Caco-2 (cell line): ENCODE results near the gene SLC7A5. TPM values are rescaled to one million over a fixed set of nuclear protein-coding genes. Genes with fewer than 3 reads are reported as not detected.

Experiments
- BruUV-seq: library from RNA; stranded (reverse); fragments of 400-500 nt; replicated peaks from 2 replicates; lab custom pipeline; 2021; lab: Mats Ljungman, UMichigan
- CTCF ChIA-PET: fragments of 300-600 bp; sonication (Branson Sonifier 250); formaldehyde crosslinking; loops from one replicate; lab custom pipeline; 2022; ENCODE audit warnings: antibody characterized with exemption; lab: Charles Lee
- POLR2A ChIA-PET: fragments of 300-600 bp; sonication (Branson Sonifier 250); formaldehyde crosslinking; loops from one replicate; lab custom pipeline; 2022; ENCODE audit warnings: antibody characterized with exemption; lab: Charles Lee
- DNase-seq, 2 experiments: peaks; one replicate each; pipeline versions ENCODE4 v3.0.0 to v3.0.0-alpha.2; 2020 to 2022
- H3K27me3 ChIP-seq: replicated peaks from 2 replicates; pipeline ENCODE4 v1.6.0; 2011; ENCODE audit warnings: low read length; ENCODE audit not compliant: control insufficient read depth, insufficient read depth
- H3K36me3 ChIP-seq: 2 replicates; pipeline ENCODE4 v1.5.1; 2011; ENCODE audit warnings: low read length; ENCODE audit not compliant: control insufficient read depth, insufficient read depth
- H3K4me1 ChIP-seq: fragments of 250-450 bp; sonication (Bioruptor Pico); 2 replicates; pipeline ENCODE4 v1.5.1; 2020; ENCODE audit warnings: mild to moderate bottlenecking
- H3K4me3 ChIP-seq: 2 replicates; pipeline ENCODE4 v1.5.1; 2011; ENCODE audit warnings: low read depth, mild to moderate bottlenecking, control low read depth, low read length
- H3K9me3 ChIP-seq: fragments of 250-450 bp; sonication (Bioruptor Pico); 2 replicates; pipeline ENCODE4 v1.5.1; 2020; ENCODE audit warnings: mild to moderate bottlenecking, moderate library complexity
- H3K27ac Mint-ChIP-seq: one replicate; pipeline ENCODE4 v1.8.0; 2022; ENCODE audit warnings: mixed read lengths; ENCODE audit not compliant: unreplicated experiment
- H3K27me3 Mint-ChIP-seq: one replicate; pipeline ENCODE4 v1.8.0; 2022; ENCODE audit warnings: mixed read lengths; ENCODE audit not compliant: insufficient read depth, unreplicated experiment
- H3K36me3 Mint-ChIP-seq: one replicate; pipeline ENCODE4 v1.8.0; 2022; ENCODE audit warnings: mild to moderate bottlenecking, mixed read lengths; ENCODE audit not compliant: insufficient read depth, unreplicated experiment
- H3K4me1 Mint-ChIP-seq: one replicate; pipeline ENCODE4 v1.8.0; 2022; ENCODE audit warnings: low read depth, mixed read lengths; ENCODE audit not compliant: unreplicated experiment
- H3K4me3 Mint-ChIP-seq: one replicate; pipeline ENCODE4 v1.8.0; 2022; ENCODE audit warnings: mild to moderate bottlenecking, moderate library complexity, mixed read lengths; ENCODE audit not compliant: unreplicated experiment
- H3K9me3 Mint-ChIP-seq: one replicate; pipeline ENCODE4 v1.8.0; 2022; ENCODE audit warnings: mixed read lengths; ENCODE audit not compliant: unreplicated experiment
- intact Hi-C: fragments of 100-400 bp; cut with micrococcal nuclease; formaldehyde crosslinking; loops from one replicate; pipeline ENCODE4 v1.10.0; 2022; ENCODE audit not compliant: unreplicated experiment
- total RNA-seq: library from RNA; stranded (reverse); gene quantifications from 2 replicates; pipeline ENCODE4 v1.2.3, GENCODE V29; 2022
- TF ChIP-seq, protein P1 (sequence below), 2 experiments: fragments of 200-600 bp in 1 of 2; IDR thresholded peaks; 1 replicate in 1 of 2; 2 replicates in 1 of 2; pipeline versions ENCODE4 v1.5.1 to v1.8.0; 2011 to 2022; ENCODE audit warnings: antibody characterized with exemption in 1 of 2, control low read depth in 1 of 2, inconsistent platforms in 1 of 2, low read depth in 1 of 2, low read length in 1 of 2, mild to moderate bottlenecking in 1 of 2, moderate library complexity in 1 of 2; ENCODE audit not compliant: insufficient read depth in 1 of 2, severe bottlenecking in 1 of 2, unreplicated experiment in 1 of 2

Gene SLC7A5
- total RNA-seq, 1 experiment from 2014 or later = 534 TPM

DNA sequence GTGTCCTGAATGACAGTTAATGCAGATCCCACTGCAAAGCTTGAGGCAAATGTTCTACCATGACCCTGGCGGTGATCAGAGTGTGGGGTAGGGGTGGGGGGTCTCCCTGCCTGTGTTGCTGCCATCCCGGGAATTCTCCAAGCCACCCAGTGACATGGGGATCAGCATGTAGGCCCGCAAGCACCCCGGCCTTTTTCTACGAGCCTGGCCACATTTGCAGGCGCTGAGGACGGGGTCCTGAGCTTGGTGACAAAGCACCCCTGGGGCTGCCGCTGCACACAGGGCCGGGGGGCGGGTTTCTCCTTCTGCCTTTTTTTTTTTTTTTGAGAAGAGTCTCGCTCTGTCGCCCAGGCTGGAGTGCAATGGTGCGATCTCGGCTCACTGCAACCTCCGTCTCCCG is 35.8 kb downstream of the SLC7A5 start:
- CTCF ChIA-PET = interaction anchor here (0.9 kb wide), 1 partner anchor 18 kb away, joined by 3 read pairs; no protein-coding TSS in a partner anchor
- H3K4me3 Mint-ChIP-seq = no peak overlapping the region

DNA sequence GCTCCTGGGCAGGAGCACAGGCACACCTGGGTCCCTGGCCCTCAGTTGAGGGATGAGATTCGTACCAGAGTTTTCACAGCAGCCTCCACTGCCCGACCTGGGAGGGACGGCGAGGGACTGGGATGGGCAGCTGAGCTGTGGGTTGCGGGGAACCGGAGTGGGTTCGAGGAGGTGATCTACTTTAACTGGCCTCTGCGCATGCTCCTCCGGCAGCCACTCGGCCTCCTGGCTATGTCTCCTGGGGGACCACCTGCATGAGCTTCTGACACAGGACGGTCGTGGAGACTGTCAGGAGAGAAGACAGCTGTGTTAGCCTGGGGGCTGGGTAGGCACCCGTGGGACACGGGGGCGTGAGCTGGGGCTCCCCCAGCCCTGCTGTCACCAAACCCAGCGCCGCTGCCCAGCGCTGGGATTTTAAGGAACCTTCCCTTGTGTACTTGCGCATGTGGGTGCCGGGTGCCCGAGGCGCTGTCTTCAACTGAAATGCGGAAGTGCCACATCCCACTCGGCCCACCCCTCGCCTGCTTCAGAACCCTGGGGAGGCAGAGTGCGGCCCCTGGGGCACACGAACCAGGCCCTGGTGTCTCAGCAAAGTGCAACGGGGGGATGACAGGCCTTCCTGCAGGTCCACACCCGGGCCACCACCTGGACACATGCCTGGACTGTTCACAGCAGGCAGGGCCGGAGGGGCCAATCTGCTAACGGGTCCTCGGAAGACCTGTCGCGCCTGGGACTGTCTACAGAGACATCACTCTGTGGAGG is 36.4 kb downstream of the SLC7A5 start:
- ChIA-PET CTCF (interaction anchor here (0.6 to 1.4 kb wide), 5 partner anchors 27 to 78 kb away, joined by 3 to 6 read pairs (median 4); no protein-coding TSS in a partner anchor), POLR2A (interaction anchor here (0.5 kb wide), 1 partner anchor 56 kb away, joined by 3 read pairs; no protein-coding TSS in a partner anchor)
- no peaks in the 10 kb centered on the region for H3K9me3 ChIP-seq
- intact Hi-C loops = no loop called here
- DNase-seq = no peak
- peaks cover 7% of the 10 kb centered on the region for H3K36me3 ChIP-seq
- no peak overlapping the region for H3K4me3 ChIP-seq
- Mint-ChIP-seq H3K36me3 (peaks cover 100% of the 10 kb centered on the region), H3K4me1 (peaks cover 8% of the 10 kb centered on the region), H3K9me3 (no peaks in the 10 kb centered on the region), H3K27ac (no peak overlapping the region), H3K4me3 (no peak overlapping the region), H3K27me3 (no peaks in the 10 kb centered on the region)
- no TSS peak for BruUV-seq
- peaks cover 12% of the 10 kb centered on the region; the same call in 1 of the 2 replicates for H3K4me1 ChIP-seq
- TF ChIP-seq, protein P1, sequence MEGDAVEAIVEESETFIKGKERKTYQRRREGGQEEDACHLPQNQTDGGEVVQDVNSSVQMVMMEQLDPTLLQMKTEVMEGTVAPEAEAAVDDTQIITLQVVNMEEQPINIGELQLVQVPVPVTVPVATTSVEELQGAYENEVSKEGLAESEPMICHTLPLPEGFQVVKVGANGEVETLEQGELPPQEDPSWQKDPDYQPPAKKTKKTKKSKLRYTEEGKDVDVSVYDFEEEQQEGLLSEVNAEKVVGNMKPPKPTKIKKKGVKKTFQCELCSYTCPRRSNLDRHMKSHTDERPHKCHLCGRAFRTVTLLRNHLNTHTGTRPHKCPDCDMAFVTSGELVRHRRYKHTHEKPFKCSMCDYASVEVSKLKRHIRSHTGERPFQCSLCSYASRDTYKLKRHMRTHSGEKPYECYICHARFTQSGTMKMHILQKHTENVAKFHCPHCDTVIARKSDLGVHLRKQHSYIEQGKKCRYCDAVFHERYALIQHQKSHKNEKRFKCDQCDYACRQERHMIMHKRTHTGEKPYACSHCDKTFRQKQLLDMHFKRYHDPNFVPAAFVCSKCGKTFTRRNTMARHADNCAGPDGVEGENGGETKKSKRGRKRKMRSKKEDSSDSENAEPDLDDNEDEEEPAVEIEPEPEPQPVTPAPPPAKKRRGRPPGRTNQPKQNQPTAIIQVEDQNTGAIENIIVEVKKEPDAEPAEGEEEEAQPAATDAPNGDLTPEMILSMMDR (IDR thresholded peaks at IDR 0.05; ENCODE audit: insufficient read depth in 1 of 2, low read depth in 1 of 2, low read length in 1 of 2, severe bottlenecking in 1 of 2, unreplicated experiment in 1 of 2) = no peak
- H3K27me3 ChIP-seq = no peaks in the 10 kb centered on the region

More for the DNA sequence above, 35.8 kb downstream of the SLC7A5 start:
- Mint-ChIP-seq H3K27ac (no peak overlapping the region), H3K9me3 (no peaks in the 10 kb centered on the region), H3K27me3 (no peaks in the 10 kb centered on the region), H3K4me1 (peaks cover 8% of the 10 kb centered on the region), H3K36me3 (peaks cover 100% of the 10 kb centered on the region)
- BruUV-seq = no TSS peak
- intact Hi-C loops = no loop called here
- H3K27me3 ChIP-seq = no peaks in the 10 kb centered on the region
- DNase-seq = no peak
- POLR2A ChIA-PET = interaction anchor here (0.5 kb wide), 1 partner anchor 56 kb away, joined by 3 read pairs; no protein-coding TSS in a partner anchor
- 0 out of 2 replicates have a peak, but pooled peaks cover 10% of the 10 kb centered on the region for H3K4me1 ChIP-seq
- no peak overlapping the region for H3K4me3 ChIP-seq
- H3K36me3 ChIP-seq = peaks cover 7% of the 10 kb centered on the region
- TF ChIP-seq, protein P1 (IDR thresholded peaks at IDR 0.05; ENCODE audit: insufficient read depth in 1 of 2, low read depth in 1 of 2, low read length in 1 of 2, severe bottlenecking in 1 of 2, unreplicated experiment in 1 of 2) = no peak
- no peaks in the 10 kb centered on the region for H3K9me3 ChIP-seq

- intact Hi-C loops = no loop called here
- ChIA-PET POLR2A (no interaction called here), CTCF (interaction anchor here (0.6 to 1.4 kb wide), 7 partner anchors 26 to 84 kb away, joined by 3 to 6 read pairs (median 4); no protein-coding TSS in a partner anchor)
- H3K4me3 Mint-ChIP-seq = no peak overlapping the region
- H3K4me3 ChIP-seq = no peak overlapping the region
- H3K9me3 ChIP-seq = no peaks in the 10 kb centered on the region
- no peaks in the 10 kb centered on the region for H3K27me3 Mint-ChIP-seq
- TF ChIP-seq, protein P1 (IDR thresholded peaks at IDR 0.05; ENCODE audit: insufficient read depth in 1 of 2, low read depth in 1 of 2, low read length in 1 of 2, severe bottlenecking in 1 of 2, unreplicated experiment in 1 of 2) = no peak
- BruUV-seq = no TSS peak
- no peaks in the 10 kb centered on the region for H3K27me3 ChIP-seq
- peaks cover 8% of the 10 kb centered on the region for H3K4me1 Mint-ChIP-seq
- peaks cover 100% of the 10 kb centered on the region for H3K36me3 Mint-ChIP-seq
- DNase-seq = no peak
- no peaks in the 10 kb centered on the region for H3K9me3 Mint-ChIP-seq
- no peak overlapping the region for H3K27ac Mint-ChIP-seq
- peaks cover 6% of the 10 kb centered on the region for H3K36me3 ChIP-seq
- peaks cover 16% of the 10 kb centered on the region for H3K4me1 ChIP-seq
These were observed 37.2 kb downstream of the SLC7A5 start for GRCh38 chr16:87832137-87832527.
